Large intestine (tissue), 3 donors: ENCODE measurements around the gene COPS3. TPM values are rescaled to one million over a fixed set of nuclear protein-coding genes. Genes with fewer than 3 reads are reported as not detected.
"Not testable (repeated sequence)": the region's sequence is repeated elsewhere in the genome, so short reads cannot be mapped to it uniquely, and the experiment has no call there.

Experiments used
- DNase-seq, 2 donors: peaks; one replicate each; pipeline versions ENCODE4 v3.0.0 to v3.0.0-alpha.2; 2013
- H3K27ac ChIP-seq: one replicate; pipeline ENCODE4 v1.5.1; 2013; ENCODE audit warnings: low read length
- H3K27me3 ChIP-seq: 2 replicates; pipeline ENCODE4 v1.6.1; 2013; ENCODE audit warnings: low read length; ENCODE audit not compliant: control insufficient read depth, insufficient read depth
- H3K36me3 ChIP-seq: 2 replicates; pipeline ENCODE4 v1.6.1; 2013; ENCODE audit warnings: low read length; ENCODE audit not compliant: control insufficient read depth, insufficient read depth
- H3K4me1 ChIP-seq: one replicate; pipeline ENCODE4 v1.6.1; 2013; ENCODE audit warnings: low read length; ENCODE audit not compliant: control insufficient read depth, insufficient read depth
- H3K4me3 ChIP-seq: one replicate; pipeline ENCODE4 v1.5.1; 2013; ENCODE audit warnings: low read length
- H3K9me3 ChIP-seq: one replicate; pipeline ENCODE4 v1.6.1; 2013; ENCODE audit warnings: mild to moderate bottlenecking, low read depth, low read length, moderate library complexity; ENCODE audit not compliant: control insufficient read depth
- WGBS: methylation state at CpG from one replicate; pipeline ENCODE4 v1.1.5; 2013; ENCODE audit warnings: low lambda C conversion rate; ENCODE audit not compliant: insufficient coverage; 5-methylcytosine and 5-hydroxymethylcytosine counted together
- polyA plus RNA-seq: library from polyadenylated mRNA; unstranded; fragments of 120-200 nt; gene quantifications from one replicate; pipeline ENCODE4 v1.2.1, GENCODE V29; 2013

COPS3 gene
- polyA plus RNA-seq, 1 donor, result 57.7 TPM

DNA sequence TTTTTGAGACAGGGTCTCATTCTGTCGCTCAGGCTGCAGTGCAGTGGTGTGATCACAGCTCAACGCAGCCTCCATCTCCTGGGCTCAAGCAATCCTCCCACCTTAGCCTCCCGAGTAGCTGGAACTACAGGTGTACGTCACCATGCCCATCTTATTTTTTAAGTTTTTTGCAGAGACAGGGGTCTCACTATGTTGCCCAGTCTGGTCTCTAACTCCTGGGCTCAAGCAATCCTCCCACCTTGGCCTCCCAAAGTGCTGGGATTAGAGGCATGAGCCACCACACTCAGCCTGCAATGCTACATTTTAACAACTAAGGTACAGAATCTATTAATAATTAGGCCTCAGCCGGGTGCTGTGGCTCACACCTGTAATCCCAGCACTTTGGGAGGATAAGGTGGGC, 3.6 kb downstream of the COPS3 start:
- not testable (repeated sequence) for H3K4me1 ChIP-seq, H3K27ac ChIP-seq, H3K9me3 ChIP-seq, H3K27me3 ChIP-seq, DNase-seq, H3K4me3 ChIP-seq
- peaks cover 29% of the 10 kb centered on the region for H3K36me3 ChIP-seq
- 100% methylated on average over 1 of the region's 5 CpGs for WGBS

DNA sequence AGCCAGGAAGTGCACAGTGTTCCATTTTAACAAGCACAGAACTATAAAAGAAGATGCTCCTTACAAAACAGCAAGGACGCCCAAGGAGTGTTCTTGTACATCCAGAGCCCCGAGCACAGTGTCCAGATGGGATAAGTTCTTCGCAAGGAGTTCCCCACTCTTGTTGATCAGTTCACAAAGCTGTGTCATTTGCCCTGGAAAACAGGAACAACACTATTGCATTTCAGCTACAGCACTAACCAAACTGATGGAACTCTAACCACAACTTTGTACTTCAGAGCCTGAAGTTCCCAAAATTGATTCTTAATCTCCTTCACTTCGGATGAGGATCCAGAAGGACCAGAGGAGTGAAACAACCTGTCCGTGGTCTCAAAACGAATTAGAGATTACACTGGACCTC, 5.1 kb downstream of the COPS3 start:
- Histone ChIP-seq H3K27me3 (no peaks in the 10 kb centered on the region), H3K36me3 (peaks cover 34% of the 10 kb centered on the region)
- no peak for DNase-seq

DNA sequence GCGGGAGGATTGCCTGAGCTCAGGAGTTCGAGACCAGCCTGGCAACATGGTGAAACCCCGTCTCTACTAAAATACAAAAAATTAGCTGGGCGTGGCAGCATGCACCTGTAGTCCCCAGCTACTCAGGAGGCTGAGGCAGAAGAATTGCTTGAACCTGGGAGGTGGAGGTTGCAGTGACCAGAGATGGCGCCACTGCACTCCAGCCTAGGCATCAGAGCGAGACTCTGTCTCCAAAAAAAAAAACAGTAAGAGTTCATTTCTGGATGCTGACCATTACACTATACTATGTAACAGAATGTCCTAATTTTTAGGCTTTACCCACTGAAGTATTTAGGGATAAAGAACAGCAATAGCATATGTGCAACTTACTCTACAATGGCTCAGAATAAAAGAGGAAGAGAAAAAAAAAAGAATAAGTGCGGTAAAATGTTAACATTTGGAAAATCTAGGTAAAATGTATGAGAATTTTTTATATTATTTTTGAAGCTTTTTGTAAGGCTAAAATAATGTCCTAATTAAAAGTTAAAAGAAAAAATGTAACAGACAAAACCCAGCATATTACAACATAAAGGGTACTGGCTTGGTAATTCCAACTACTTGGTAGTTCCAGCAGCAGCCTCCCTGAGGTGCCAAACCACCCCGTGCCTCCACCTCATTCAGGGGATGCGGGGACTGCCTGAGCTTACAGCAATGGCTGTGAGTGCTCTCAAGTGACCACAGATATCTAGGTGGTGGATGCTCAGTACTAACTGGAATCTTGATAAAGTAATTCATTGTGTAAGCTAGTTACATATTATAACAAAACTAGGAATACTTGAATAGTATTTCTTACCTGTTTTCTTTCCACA, 10.9 kb downstream of the COPS3 start:
- no peak for DNase-seq
- Histone ChIP-seq H3K27me3 (no peaks in the 10 kb centered on the region), H3K9me3 (no peaks in the 10 kb centered on the region), H3K36me3 (peaks cover 64% of the 10 kb centered on the region), H3K4me1 (no peaks in the 10 kb centered on the region), H3K4me3 (no peak overlapping the region), H3K27ac (no peak overlapping the region)
- 100% methylated on average over 1 of the region's 9 CpGs for WGBS

More for the DNA sequence above, 5.1 kb downstream of the COPS3 start:
- H3K9me3 ChIP-seq, result no peaks in the 10 kb centered on the region
- H3K27ac ChIP-seq, result no peak overlapping the region
- no peak overlapping the region for H3K4me3 ChIP-seq
- 75% methylated on average over 1 of the region's 6 CpGs for WGBS
- peaks cover 7% of the 10 kb centered on the region for H3K4me1 ChIP-seq

DNA sequence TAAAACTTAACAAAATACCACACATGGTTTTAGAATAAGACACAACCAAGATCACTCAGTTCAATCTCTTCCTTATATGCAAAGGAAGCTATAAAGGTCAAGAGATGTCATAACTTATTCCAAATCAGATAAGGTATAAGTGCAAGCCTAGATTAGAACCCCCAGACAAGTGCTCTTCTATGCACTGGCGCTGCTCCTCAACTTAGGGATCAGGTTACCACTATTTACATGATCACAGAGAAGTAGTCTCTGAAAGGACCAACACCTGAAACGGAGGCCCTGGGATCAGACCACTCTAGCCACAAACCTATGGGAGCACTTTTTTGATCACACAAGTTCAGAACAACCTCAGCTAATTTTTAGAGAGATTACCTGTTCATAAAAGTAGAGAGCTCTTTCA, 16.6 kb downstream of the COPS3 start:
- H3K4me1 ChIP-seq, result no peaks in the 10 kb centered on the region
- no peak overlapping the region for H3K27ac ChIP-seq
- H3K27me3 ChIP-seq, result no peaks in the 10 kb centered on the region
- peaks cover 64% of the 10 kb centered on the region for H3K36me3 ChIP-seq
- no peaks in the 10 kb centered on the region for H3K9me3 ChIP-seq
- no peak overlapping the region for H3K4me3 ChIP-seq
- WGBS, result no CpG with 5 or more reads among the region's 2 CpGs
- no peak for DNase-seq

DNA sequence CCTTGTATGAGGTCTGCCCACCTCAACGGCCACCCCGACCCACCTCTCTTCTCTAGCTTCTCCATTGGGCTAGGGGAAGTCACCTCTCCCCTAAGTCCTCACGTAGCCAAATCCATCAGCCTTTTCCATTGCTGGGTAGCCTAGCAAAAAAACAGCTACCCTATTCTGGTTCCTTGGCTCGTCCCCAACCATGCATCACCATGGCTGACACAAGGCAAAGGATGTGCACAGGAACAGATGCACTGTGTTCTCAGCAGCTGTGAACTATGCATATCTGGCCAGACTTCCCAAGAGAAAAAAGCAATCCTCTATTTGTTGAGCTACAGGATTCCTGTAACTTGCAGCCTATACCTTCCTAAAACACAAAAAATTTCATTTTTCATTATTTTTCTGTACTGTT, 22.0 kb downstream of the COPS3 start:
- WGBS, result 100% methylated on average over 1 of the region's 4 CpGs
- Histone ChIP-seq H3K4me1 (no peaks in the 10 kb centered on the region), H3K27me3 (no peaks in the 10 kb centered on the region), H3K36me3 (peaks cover 65% of the 10 kb centered on the region), H3K4me3 (no peak overlapping the region), H3K27ac (no peak overlapping the region), H3K9me3 (no peaks in the 10 kb centered on the region)
- DNase-seq, result no peak

DNA sequence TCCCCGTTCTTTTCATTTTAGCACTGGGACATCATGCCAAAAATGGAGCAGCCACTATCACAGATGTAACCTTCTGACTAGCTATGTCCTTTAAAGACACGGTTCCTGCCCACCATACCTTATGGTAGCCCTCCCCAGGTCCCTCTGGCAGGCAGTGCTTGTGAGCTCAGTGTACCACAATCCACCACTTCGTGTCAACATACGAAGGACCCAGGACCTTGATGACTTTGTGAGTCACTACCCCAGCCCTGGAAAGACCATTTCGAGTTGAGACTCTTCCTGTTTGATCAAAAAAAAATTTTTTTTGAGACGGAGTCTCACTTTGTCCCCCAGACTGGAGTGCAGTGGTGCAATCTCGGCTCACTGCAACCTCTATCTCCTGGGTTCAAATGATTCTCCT, 23.0 kb downstream of the COPS3 start:
- no peak overlapping the region for H3K4me3 ChIP-seq
- H3K27me3 ChIP-seq, result no peaks in the 10 kb centered on the region
- peaks cover 70% of the 10 kb centered on the region for H3K36me3 ChIP-seq
- DNase-seq, result no peak
- H3K27ac ChIP-seq, result no peak overlapping the region
- H3K9me3 ChIP-seq, result no peaks in the 10 kb centered on the region
- WGBS, result 80% methylated on average over 2 of the region's 7 CpGs
- H3K4me1 ChIP-seq, result no peaks in the 10 kb centered on the region

DNA sequence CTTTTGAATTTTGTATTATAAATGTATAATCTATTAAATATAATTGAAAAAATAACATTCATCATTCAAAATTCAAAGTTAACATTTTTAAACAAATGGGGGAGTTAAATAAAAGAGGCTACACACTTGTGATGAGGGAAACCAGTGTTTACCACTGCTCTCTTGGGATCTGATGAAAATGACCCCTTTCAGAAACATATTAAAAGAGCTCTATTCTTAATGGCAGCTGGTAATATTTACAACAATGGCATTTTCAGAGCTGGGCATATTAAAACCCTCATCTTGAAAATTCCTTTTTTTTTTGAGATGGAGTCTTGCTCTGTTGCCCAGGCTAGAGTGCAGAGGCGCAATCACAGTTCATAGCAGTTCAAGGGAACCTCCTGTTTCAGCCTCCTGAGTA, 24.7 kb downstream of the COPS3 start:
- H3K9me3 ChIP-seq, result no peaks in the 10 kb centered on the region
- no peak for DNase-seq
- WGBS, result no CpG with 5 or more reads among the region's 1 CpG

DNA sequence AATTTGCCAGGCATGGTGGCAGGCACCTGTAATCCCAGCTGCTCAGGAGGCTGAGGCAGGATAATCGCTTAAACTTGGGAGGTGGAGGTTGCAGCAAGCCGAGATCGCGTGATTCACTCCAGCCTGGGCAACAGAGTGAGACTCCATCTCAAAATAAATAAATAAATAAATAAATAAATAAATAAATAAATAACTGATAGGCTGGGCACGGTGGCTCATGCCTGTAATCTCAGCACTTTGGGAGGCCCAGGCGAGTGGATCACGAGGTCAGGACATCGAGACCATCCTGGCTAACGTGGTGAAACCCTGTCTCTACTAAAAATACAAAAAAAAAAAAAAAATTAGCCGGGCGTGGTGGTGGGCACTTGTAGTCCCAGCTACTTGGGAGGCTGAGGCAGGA, 25.4 kb downstream of the COPS3 start:
- H3K4me1 ChIP-seq, DNase-seq, H3K9me3 ChIP-seq, H3K27ac ChIP-seq, H3K4me3 ChIP-seq, H3K27me3 ChIP-seq: not testable (repeated sequence)
- 93% methylated on average over 2 of the region's 11 CpGs for WGBS
- peaks cover 69% of the 10 kb centered on the region for H3K36me3 ChIP-seq

More for the DNA sequence above, 24.7 kb downstream of the COPS3 start:
- Histone ChIP-seq H3K27ac (no peak overlapping the region), H3K4me1 (no peaks in the 10 kb centered on the region), H3K27me3 (no peaks in the 10 kb centered on the region), H3K4me3 (no peak overlapping the region), H3K36me3 (peaks cover 71% of the 10 kb centered on the region)

DNA sequence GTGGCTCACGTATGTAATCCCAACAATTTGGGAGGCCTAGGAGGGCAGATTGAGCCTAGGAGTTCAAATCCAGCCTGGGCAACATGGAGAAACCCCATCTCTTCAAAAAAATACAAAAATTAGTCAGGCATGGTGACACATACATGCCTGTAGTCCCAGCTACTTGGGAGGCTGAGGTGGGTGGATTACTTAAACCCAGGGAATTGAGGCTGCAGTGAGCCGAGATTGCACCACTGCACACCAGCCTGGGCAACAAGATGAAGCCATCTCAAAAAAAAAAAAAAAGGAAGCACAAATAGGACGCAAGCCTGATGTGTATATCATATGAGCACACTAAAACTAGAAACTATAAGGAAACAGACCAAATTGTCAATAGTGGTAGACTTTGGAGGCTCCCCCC, 27.0 kb downstream of the COPS3 start:
- no peaks in the 10 kb centered on the region for H3K27me3 ChIP-seq
- no peak for DNase-seq
- H3K4me1 ChIP-seq, result no peaks in the 10 kb centered on the region
- H3K4me3 ChIP-seq, result no peak overlapping the region
- H3K27ac ChIP-seq, result no peak overlapping the region
- H3K36me3 ChIP-seq, result peaks cover 63% of the 10 kb centered on the region
- no peaks in the 10 kb centered on the region for H3K9me3 ChIP-seq
- 100% methylated on average over 1 of the region's 3 CpGs for WGBS

DNA sequence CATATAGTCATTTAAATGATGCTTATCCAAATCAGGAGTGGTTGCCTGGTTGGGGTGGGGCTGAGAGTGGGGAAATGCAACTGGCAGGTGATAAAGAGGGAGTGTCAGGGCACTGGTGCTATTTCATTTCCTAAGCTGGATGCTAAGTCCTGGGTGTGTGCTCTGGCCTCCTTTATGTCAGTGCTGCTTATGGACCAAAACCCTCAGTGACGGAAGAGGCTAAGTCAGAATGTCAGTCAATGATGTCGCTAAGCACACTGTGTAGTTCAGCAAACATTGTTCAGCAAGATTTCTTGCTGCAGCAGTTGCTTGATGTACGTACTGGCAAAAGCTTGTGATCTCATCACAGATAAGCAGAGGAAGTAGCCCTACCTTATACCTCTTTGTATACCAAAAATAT, 27.6 kb downstream of the COPS3 start:
- Histone ChIP-seq H3K27ac (no peak overlapping the region), H3K4me3 (no peak overlapping the region), H3K36me3 (peaks cover 64% of the 10 kb centered on the region), H3K4me1 (no peaks in the 10 kb centered on the region), H3K27me3 (no peaks in the 10 kb centered on the region), H3K9me3 (no peaks in the 10 kb centered on the region)
- DNase-seq, result no peak
- WGBS, result no CpG with 5 or more reads among the region's 3 CpGs

DNA sequence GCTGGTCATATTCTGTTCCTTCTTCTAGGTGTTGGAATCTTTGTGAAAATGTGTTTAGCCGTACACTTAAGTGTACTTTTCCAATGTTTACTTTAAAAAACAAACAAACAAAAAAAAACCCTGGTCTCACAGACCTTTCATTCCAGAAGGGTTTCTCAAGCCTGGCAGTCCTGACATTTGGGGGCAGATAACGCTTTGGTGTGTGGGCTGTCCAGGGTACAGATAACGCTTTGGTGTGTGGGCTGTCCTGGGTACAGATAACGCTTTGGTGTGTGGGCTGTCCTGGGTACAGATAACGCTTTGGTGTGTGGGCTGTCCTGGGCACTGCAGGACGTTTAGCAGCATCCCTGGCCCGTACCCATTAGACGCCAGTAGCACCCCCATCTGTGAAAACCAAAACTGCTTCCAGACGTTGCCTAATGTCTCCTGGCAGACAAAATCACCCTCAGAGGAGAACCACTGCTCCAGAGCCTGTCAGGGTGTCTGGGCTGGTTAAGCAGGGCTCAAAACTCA, 28.8 kb downstream of the COPS3 start:
- DNase-seq, result no peak
- H3K27ac ChIP-seq, result no peak overlapping the region
- no peaks in the 10 kb centered on the region for H3K9me3 ChIP-seq
- H3K4me1 ChIP-seq, result no peaks in the 10 kb centered on the region
- no peaks in the 10 kb centered on the region for H3K27me3 ChIP-seq
- H3K36me3 ChIP-seq, result peaks cover 71% of the 10 kb centered on the region
- WGBS, result no CpG with 5 or more reads among the region's 9 CpGs
- H3K4me3 ChIP-seq, result no peak overlapping the region
